ENCODE measurements around the gene KCNAB1. TPM values are rescaled to one million over a fixed set of nuclear protein-coding genes. Genes with fewer than 3 reads are reported as not detected.

The KCNAB1 gene
- total and polyA plus RNA-seq, 2 donors (not counting 3 experiments of a cell fraction or from before 2014, with no cell fraction given), result 0.21 TPM; not detected in 1

DNA sequence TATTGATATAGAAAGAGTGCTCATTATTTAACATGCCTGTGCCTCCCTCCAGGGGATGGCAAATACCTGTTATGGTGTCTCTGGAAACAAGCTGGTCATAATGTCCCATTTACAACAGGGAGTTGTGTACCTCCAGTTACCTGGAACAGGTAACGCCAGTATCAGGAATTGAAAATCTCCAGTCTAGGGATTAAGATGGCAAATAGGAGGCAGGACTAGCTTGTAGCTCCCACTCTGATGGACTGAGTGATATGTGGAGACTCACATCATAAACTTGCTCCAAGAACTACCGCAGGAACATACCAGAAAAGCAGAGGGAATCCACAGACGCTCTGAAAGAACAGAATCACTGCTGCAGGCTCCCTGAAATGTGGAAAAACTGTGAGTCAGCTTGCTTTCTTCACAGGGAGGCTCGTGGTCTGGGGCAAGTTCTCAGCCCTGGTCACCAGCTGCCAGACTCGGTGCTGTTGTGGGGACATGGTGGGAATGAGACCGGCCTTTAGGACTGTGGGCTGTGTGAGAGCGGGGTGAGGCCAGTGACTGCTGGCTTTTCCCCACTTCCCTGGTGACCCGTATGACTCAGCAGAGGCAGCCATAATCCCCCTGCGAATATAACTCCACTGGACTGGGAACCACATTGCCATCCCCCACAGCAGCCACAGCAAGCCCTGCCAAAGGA is 97.4 kb downstream of the KCNAB1 start:
- Histone ChIP-seq H3K9me3 (replicated peaks; ENCODE audit: control insufficient read depth, insufficient read depth, low read length) (no peaks in the 10 kb centered on the region), H3K4me1 (ENCODE audit: control insufficient read depth, extremely low read depth, insufficient read depth, low read length) (no peaks in the 10 kb centered on the region), H3K27ac (ENCODE audit: insufficient read depth, low read depth, low read length) (no peak overlapping the region), H3K9me1 (replicated peaks; ENCODE audit: control insufficient read depth, extremely low read depth, insufficient read depth, low read length) (no peaks in the 10 kb centered on the region), H3K36me3 (ENCODE audit: control insufficient read depth in 2 of 2, extremely low read depth in 1 of 2, insufficient read depth in 2 of 2, low read length in 2 of 2) (no peaks in the 10 kb centered on the region), H3K9ac (replicated peaks; ENCODE audit: extremely low read depth, insufficient read depth, low read length) (no peak overlapping the region), H3K4me2 (ENCODE audit: insufficient read depth, low read length) (no peak overlapping the region), H3K27me3 (ENCODE audit: control insufficient read depth in 2 of 2, insufficient read depth in 2 of 2, low read length in 2 of 2) (no peaks in the 10 kb centered on the region), H2AFZ (ENCODE audit: low read depth, low read length) (no peak overlapping the region), H4K20me1 (replicated peaks; ENCODE audit: control insufficient read depth, extremely low read depth, insufficient read depth, low read length) (no peaks in the 10 kb centered on the region), H3K79me2 (ENCODE audit: control insufficient read depth, insufficient read depth, low read length) (no peaks in the 10 kb centered on the region), H3K4me3 (replicated peaks in 1 of 3; ENCODE audit: insufficient read depth in 1 of 3, low read depth in 1 of 3, low read length in 3 of 3) (no peak overlapping the region)
- BruUV-seq (replicated peaks), result no TSS peak
- TF ChIP-seq GATA2 (IDR thresholded peaks at IDR 0.05; ENCODE audit: insufficient read depth, insufficient read length, low read depth, low read length), result no peak
- TF ChIP-seq FOS (IDR thresholded peaks at IDR 0.05; ENCODE audit: borderline replicate concordance, insufficient read depth, low read length), result no peak
- no peak for TF ChIP-seq POLR2AphosphoS5 (IDR thresholded peaks at IDR 0.05; ENCODE audit: insufficient read depth, low read depth, low read length)
- TF ChIP-seq EZH2 (IDR thresholded peaks at IDR 0.05; ENCODE audit: borderline replicate concordance, low read depth, low read length, severe bottlenecking), result no peak
- TF ChIP-seq MAX (IDR thresholded peaks at IDR 0.05; ENCODE audit: insufficient read depth, insufficient read length), result no peak
- TF ChIP-seq MYC (IDR thresholded peaks at IDR 0.05; ENCODE audit: low read depth, low read length), result no peak
- TF ChIP-seq CTCF (IDR thresholded peaks at IDR 0.05; ENCODE audit: extremely low read depth in 1 of 2, insufficient read depth in 1 of 2, low read depth in 1 of 2, low read length in 2 of 2), result no peak
- no peak for TF ChIP-seq JUN (IDR thresholded peaks at IDR 0.05; ENCODE audit: borderline replicate concordance, insufficient read depth, insufficient read length, low read depth)
- FAIRE-seq (no peak), DNase-seq (ENCODE audit: low read depth, low spot score) (no peak)
- CTCF ChIA-PET, result interaction anchor here (1.1 to 1.8 kb wide), 4 partner anchors 31 to 232 kb away, joined by 3 to 10 read pairs (median 3); no protein-coding TSS in a partner anchor
- intact Hi-C loops (cut with micrococcal nuclease) (no loop called here), dilution Hi-C loops (cut with MboI; ENCODE audit: extremely low pct_ligation_motif_present, low sequenced_read_pairs) (no loop called here)
- POLR2A ChIA-PET, result no interaction called here

Measured in endothelial cell of umbilical vein (primary cell).